AG09319 (cell line): Measurements from ENCODE around the gene ALAS2.

Source experiments
- DNase-seq: peaks from one replicate; pipeline ENCODE4 v3.0.0-alpha.2; 2010; ENCODE audit warnings: low read depth; ENCODE audit errors: extremely low read depth
- TF ChIP-seq, protein P1 (sequence below): IDR thresholded peaks from 2 replicates; pipeline ENCODE4 v1.5.1; 2011; ENCODE audit warnings: low read depth, mild to moderate bottlenecking, inconsistent platforms, low read length, moderate library complexity

Gene ALAS2

DNA sequence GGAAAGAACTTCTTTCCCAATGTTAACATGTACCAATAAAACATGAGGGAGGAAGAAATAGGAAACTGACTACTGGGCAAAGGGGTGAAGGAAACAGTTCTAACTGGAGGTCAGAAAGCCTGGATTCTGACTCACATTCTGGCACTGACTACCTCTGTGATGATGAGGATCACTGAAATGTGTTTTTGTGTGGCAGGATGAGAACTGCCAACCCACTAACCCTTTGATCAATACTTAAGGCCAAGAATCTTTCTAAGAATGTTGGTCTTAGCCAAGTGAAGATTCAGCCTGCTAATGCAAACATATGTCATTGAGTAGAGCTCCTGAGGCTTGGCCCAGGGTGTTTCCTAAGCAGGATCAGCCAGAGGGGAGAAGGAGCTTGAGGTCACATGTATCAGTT, 4.6 kb downstream of the ALAS2 start:
- no peak for DNase-seq
- TF ChIP-seq, protein P1, sequence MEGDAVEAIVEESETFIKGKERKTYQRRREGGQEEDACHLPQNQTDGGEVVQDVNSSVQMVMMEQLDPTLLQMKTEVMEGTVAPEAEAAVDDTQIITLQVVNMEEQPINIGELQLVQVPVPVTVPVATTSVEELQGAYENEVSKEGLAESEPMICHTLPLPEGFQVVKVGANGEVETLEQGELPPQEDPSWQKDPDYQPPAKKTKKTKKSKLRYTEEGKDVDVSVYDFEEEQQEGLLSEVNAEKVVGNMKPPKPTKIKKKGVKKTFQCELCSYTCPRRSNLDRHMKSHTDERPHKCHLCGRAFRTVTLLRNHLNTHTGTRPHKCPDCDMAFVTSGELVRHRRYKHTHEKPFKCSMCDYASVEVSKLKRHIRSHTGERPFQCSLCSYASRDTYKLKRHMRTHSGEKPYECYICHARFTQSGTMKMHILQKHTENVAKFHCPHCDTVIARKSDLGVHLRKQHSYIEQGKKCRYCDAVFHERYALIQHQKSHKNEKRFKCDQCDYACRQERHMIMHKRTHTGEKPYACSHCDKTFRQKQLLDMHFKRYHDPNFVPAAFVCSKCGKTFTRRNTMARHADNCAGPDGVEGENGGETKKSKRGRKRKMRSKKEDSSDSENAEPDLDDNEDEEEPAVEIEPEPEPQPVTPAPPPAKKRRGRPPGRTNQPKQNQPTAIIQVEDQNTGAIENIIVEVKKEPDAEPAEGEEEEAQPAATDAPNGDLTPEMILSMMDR: no peak

DNA sequence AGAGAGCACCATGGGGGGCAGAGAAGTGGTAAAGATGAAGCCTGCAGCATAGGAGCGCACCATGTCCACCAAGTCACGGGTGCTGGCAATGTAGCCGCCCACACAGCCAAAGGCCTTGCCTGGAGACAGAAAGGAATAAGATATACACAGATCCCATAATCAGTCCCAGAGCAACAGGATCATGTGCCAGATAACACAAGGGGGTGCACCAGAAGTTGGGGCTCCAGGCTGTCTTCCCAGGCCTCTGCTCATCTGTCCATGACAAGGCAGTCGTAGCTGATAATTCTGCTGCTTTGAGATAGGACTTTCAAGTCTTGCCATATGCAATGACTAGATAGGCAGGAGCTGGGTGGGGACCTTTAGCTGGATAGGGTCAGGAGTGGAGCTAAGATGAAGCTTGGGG, 15.9 kb downstream of the ALAS2 start:
- TF ChIP-seq, protein P1: no peak
- DNase-seq: no peak

DNA sequence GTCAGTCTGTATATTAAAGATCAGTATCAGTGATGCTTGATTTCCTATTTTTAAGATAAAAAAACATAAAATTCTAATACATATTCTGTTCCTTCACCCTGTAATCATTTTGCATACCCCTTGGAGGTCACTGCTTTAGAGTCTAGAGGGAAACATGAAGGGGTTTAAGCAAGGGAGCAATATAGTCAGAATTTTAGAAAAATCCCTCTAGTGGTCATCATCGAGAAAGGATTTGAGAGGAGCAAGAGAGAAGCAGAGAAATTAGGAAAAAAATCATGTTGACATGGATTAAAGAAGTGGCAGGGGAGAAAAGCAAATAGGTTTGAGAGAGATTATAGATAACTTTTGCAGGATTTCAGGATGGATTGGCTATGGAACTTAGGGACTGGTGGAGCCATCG, 19.5 kb downstream of the ALAS2 start:
- TF ChIP-seq, protein P1: peak; percentile 32
- no peak for DNase-seq

DNA sequence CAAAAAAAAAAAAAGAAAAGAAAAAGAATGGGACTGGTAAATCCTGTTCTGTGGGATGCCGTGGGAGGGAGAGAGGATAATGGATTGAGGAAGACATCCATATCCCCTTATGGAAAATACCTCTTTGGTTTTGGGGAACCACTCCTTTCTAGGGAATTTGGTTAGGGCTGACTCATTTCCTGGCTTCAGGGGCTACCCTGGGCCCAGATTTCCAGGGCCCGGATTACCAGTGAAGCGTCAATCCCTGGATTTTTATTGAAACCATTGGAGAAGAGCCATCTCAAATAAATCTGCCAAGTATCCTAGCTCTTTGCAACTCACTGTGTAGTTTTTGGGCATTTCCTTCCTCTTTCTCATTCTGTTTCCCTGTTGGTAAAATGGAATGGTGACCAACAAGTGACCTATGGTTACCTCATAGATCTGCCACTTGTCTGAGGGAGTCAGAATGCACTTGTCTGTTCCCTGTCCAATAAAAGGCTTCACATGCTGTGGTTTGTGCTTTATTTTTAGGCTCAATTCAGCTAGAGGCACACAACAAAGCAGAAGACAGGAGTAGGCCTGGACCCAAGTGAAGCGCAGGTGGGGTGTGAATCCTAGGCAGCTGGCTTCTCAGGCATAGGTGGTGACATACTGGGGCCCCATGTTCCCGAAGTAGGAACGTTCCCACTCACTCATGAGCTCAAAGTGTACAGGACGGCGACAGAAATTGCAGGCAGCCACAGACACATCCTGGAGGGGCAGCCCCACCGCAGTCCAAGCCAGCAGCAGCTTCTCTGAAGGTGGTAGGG, 22.0 kb downstream of the ALAS2 start:
- DNase-seq: no peak
- TF ChIP-seq, protein P1: no peak

DNA sequence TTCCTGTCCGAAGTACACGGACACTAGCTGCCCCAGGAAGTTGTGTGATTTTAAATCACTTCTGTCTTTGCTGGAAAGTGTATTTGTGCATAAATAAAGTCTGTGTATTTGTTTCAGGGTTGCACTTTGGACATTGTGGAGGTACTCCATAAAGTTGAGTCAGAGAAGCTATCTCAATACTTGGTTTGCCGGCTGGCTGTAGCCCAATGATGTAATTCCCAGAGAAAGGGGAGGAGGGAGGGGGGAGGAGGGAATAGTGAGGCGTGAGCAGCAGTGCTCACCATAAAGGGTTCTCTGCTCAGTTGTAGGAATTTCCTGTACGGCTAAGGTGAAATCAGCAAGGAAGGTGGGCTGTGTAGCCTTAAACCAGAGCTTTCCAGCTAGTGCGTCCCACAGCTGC, 23.1 kb downstream of the ALAS2 start:
- DNase-seq: no peak
- TF ChIP-seq, protein P1: no peak

DNA sequence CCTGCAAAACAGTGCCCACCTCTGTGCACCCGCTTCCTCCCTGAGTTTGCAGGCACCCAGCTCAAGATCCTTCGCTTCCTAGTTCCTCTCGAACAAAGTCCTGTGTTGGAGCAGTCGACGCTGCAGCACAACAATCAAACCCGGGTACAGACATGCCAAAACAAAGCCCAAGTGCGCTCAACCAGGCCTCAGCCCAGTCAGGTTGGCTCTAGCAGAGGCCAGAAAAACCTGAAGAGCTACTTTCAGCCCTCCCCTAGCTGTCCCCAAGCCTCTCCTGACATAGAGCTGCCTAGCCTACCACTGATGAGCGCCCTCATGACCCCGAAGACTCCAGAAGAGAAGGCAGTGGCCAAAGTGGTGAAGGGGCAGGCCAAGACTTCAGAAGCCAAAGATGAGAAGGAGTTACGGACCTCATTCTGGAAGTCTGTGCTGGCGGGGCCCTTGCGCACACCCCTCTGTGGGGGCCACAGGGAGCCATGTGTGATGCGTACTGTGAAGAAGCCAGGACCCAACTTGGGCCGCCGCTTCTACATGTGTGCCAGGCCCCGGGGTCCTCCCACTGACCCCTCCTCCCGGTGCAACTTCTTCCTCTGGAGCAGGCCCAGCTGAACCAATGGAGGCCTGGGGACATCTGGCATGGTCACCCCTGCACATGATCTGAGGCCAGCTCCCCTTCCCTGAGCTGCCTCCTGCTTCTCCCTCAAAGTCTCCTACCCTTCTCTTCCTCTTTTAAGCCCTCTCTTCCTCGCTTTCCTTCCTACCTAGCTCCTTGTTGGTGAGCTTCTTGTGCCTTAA, 23.8 kb downstream of the ALAS2 start:
- TF ChIP-seq, protein P1: no peak
- no peak for DNase-seq

DNA sequence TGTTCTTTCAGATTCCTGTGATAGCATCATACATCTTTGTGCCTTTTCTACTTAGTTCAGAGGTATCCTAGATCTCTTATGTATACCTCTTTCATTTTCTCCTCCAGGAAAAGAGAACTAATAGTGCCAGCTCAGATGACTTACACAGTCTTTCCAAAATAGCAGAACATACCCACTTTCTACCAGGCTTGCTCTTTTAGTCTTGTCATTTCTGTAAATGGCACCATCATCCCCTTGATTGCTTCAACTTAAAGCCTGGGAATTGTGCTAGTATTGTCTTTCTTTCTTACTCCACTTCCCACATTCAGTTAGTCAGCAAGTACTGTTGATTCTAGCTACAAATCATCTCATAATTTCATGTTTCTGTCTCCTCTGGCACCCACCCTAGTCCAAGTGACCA, 25.5 kb downstream of the ALAS2 start:
- no peak for DNase-seq
- TF ChIP-seq, protein P1: no peak
